ENCODE measurements around the gene CNP.
A peak's percentile ranks its signal among the peaks of the same experiment; 100 is the strongest.

GRCh38 chr17:41962768-41963434 is 3.7 kb upstream of the CNP start:
- peak; percentile 85 to 90 (median 88) for TF ChIP-seq CTCF (IDR thresholded peaks at IDR 0.05)
- no peak for TF ChIP-seq POLR2A (IDR thresholded peaks at IDR 0.05)
